A549 treated with ZK216348 at 1 μM for 4 hours (cell line): Measurements from ENCODE around the gene GPHN. TPM values are rescaled to one million over a fixed set of nuclear protein-coding genes. Genes with fewer than 3 reads are reported as not detected.

Experiments
- total RNA-seq: library from RNA; stranded (reverse); fragments of 200-300 nt; extraction: Qiagen RNA extraction; gene quantifications from 5 replicates; pipeline ENCODE4 v1.2.3, GENCODE V29; 2022; ENCODE audit warnings: low read depth

Gene GPHN
- 11.8 to 20.0 TPM (median 12.2 TPM) in 5 replicates for total RNA-seq

GRCh38 chr14:66507722-66508546 lies at the start of gene GPHN:
GPHN (plus strand) TSS chr14:66508147.

GRCh38 chr14:66485910-66486421 lies 22.0 kb upstream of the GPHN start, which contains the start of gene CCDC196:
CCDC196 (plus strand) TSS chr14:66486371; CDS start chr14:66486503, 132 bp downstream.

Other genes starting within 250 kb of the GPHN start
- not detected in 5 replicates for gene CCDC196, start 21.8 kb upstream of the GPHN start, total RNA-seq